Fibroblast of lung (primary cell): Measurements from ENCODE around the gene ENOX1. TPM values are rescaled to one million over a fixed set of nuclear protein-coding genes. Genes with fewer than 3 reads are reported as not detected.

Experiments used
- DNase-seq, 2 donors: peaks; one replicate each; pipeline versions ENCODE4 v3.0.0 to v3.0.0-alpha.2; 2010; ENCODE audit warnings: low read depth in 2 of 2
- H2AFZ ChIP-seq: 2 replicates; pipeline ENCODE4 v1.5.1; 2012; ENCODE audit warnings: low read length, control low read depth, inconsistent platforms
- H3K27ac ChIP-seq: 2 replicates; pipeline ENCODE4 v1.5.1; 2011; ENCODE audit warnings: low read length, control low read depth; ENCODE audit not compliant: insufficient read depth
- H3K27me3 ChIP-seq: 2 replicates; pipeline ENCODE4 v1.5.1; 2011; ENCODE audit warnings: mild to moderate bottlenecking, low read length; ENCODE audit not compliant: control insufficient read depth, insufficient read depth
- H3K36me3 ChIP-seq: 2 replicates; pipeline ENCODE4 v1.5.1; 2011; ENCODE audit warnings: low read length; ENCODE audit not compliant: control insufficient read depth, insufficient read depth
- H3K4me1 ChIP-seq: 2 replicates; pipeline ENCODE4 v1.5.1; 2011; ENCODE audit warnings: low read length; ENCODE audit not compliant: control insufficient read depth, insufficient read depth; ENCODE audit errors: extremely low read depth
- H3K4me2 ChIP-seq: 2 replicates; pipeline ENCODE4 v1.5.1; 2011; ENCODE audit warnings: low read length, control low read depth; ENCODE audit not compliant: insufficient read depth; ENCODE audit errors: extremely low read depth
- H3K4me3 ChIP-seq, 4 experiments: fragments of 200-600 bp in 1 of 4; sonication (generic) in 1 of 4; replicated peaks in 1 of 4; 2 replicates each; pipeline ENCODE4 v1.5.1; 2011 to 2016; ENCODE audit warnings: low read length in 4 of 4, low read depth in 3 of 4, mild to moderate bottlenecking in 3 of 4, control low read depth in 2 of 4, inconsistent platforms in 1 of 4, mixed read lengths in 1 of 4; ENCODE audit not compliant: insufficient read depth in 1 of 4; ENCODE audit errors: control extremely low read depth in 1 of 4
- H3K79me2 ChIP-seq: 2 replicates; pipeline ENCODE4 v1.5.1; 2012; ENCODE audit warnings: mild to moderate bottlenecking, low read length, inconsistent platforms; ENCODE audit not compliant: control insufficient read depth, insufficient read depth
- H3K9ac ChIP-seq: 2 replicates; pipeline ENCODE4 v1.5.1; 2011; ENCODE audit warnings: mild to moderate bottlenecking, low read length, control low read depth; ENCODE audit not compliant: insufficient read depth
- H3K9me3 ChIP-seq: 2 replicates; pipeline ENCODE4 v1.5.1; 2012; ENCODE audit warnings: low read depth, low read length; ENCODE audit not compliant: control insufficient read depth, insufficient read depth
- H4K20me1 ChIP-seq: 2 replicates; pipeline ENCODE4 v1.5.1; 2011; ENCODE audit warnings: low read length; ENCODE audit not compliant: control insufficient read depth, insufficient read depth; ENCODE audit errors: extremely low read depth
- CTCF ChIP-seq, 2 donors: IDR thresholded peaks in 1 of 2; conservative IDR thresholded peaks in 1 of 2; 1 replicate in 1 of 2; 2 replicates in 1 of 2; pipeline ENCODE4 v1.5.1; 2011 to 2012; ENCODE audit warnings: low read length in 2 of 2, control low read depth in 1 of 2, inconsistent platforms in 1 of 2, low read depth in 1 of 2, mild to moderate bottlenecking in 1 of 2
- EZH2 ChIP-seq: IDR thresholded peaks from 2 replicates; pipeline ENCODE4 v1.5.1; 2012; ENCODE audit warnings: low read length, control low read depth, mild to moderate bottlenecking; ENCODE audit errors: missing control alignments
- polyA plus RNA-seq, 2 donors: library from polyadenylated mRNA; depleted of rRNA in 1 of 2; stranded (reverse) in 1 of 2; unstranded in 1 of 2; fragments of >200 nt; gene quantifications; 2 replicates each; pipeline ENCODE4 v1.2.1, GENCODE V29; 2011 to 2012; ENCODE audit warnings: missing spikeins in 1 of 2
- total RNA-seq: library from RNA; depleted of rRNA; stranded (reverse); fragments of >200 nt; gene quantifications from 2 replicates; pipeline ENCODE4 v1.2.1, GENCODE V29; 2014

Gene ENOX1
- total and polyA plus RNA-seq, 2 donors (not counting 1 experiment from before 2014, with no cell fraction given) = 3.5 to 7.6 TPM

- no peaks in the 10 kb centered on the region for H3K36me3 ChIP-seq
- H3K9ac ChIP-seq = no peak overlapping the region
- no peaks in the 10 kb centered on the region for H3K79me2 ChIP-seq
- no peak overlapping the region for H3K27ac ChIP-seq
- no peak overlapping the region for H3K4me3 ChIP-seq
- H3K4me2 ChIP-seq = no peak overlapping the region
- H3K27me3 ChIP-seq = no peaks in the 10 kb centered on the region
- no peak for DNase-seq
- H3K9me3 ChIP-seq = no peaks in the 10 kb centered on the region
- no peak overlapping the region for H2AFZ ChIP-seq
- no peak for TF ChIP-seq CTCF (conservative IDR thresholded peaks at IDR 0.05 in 1 of 2, IDR thresholded peaks at IDR 0.05 in 1 of 2; ENCODE audit: low read depth in 1 of 2, low read length in 2 of 2)
- no peak for TF ChIP-seq EZH2
- H3K4me1 ChIP-seq = no peaks in the 10 kb centered on the region
- no peaks in the 10 kb centered on the region for H4K20me1 ChIP-seq
These were observed 403.1 kb downstream of the ENOX1 start for GRCh38 chr13:43383498-43384165.

GRCh38 chr13:43379738-43380137, 407.0 kb downstream of the ENOX1 start:
- H3K27me3 ChIP-seq = no peaks in the 10 kb centered on the region
- no peak overlapping the region for H3K4me2 ChIP-seq
- H3K9me3 ChIP-seq = no peaks in the 10 kb centered on the region
- H3K79me2 ChIP-seq = no peaks in the 10 kb centered on the region
- no peak overlapping the region for H3K9ac ChIP-seq
- no peak for DNase-seq
- H3K4me3 ChIP-seq = no peak overlapping the region
- H3K4me1 ChIP-seq = no peaks in the 10 kb centered on the region
- no peak overlapping the region for H3K27ac ChIP-seq
- no peaks in the 10 kb centered on the region for H3K36me3 ChIP-seq
- no peak overlapping the region for H2AFZ ChIP-seq
- TF ChIP-seq EZH2 (no peak), CTCF (conservative IDR thresholded peaks at IDR 0.05 in 1 of 2, IDR thresholded peaks at IDR 0.05 in 1 of 2; ENCODE audit: low read depth in 1 of 2, low read length in 2 of 2) (no peak)
- H4K20me1 ChIP-seq = no peaks in the 10 kb centered on the region

- DNase-seq = peak; percentile 6 to 90
- no peak overlapping the region for H3K27ac ChIP-seq
- no peaks in the 10 kb centered on the region for H3K36me3 ChIP-seq
- H2AFZ ChIP-seq = no peak overlapping the region
- H3K9ac ChIP-seq = no peak overlapping the region
- no peaks in the 10 kb centered on the region for H3K4me1 ChIP-seq
- H3K79me2 ChIP-seq = no peaks in the 10 kb centered on the region
- TF ChIP-seq CTCF (conservative IDR thresholded peaks at IDR 0.05 in 1 of 2, IDR thresholded peaks at IDR 0.05 in 1 of 2; ENCODE audit: low read depth in 1 of 2, low read length in 2 of 2) (no peak), EZH2 (no peak)
- H3K4me2 ChIP-seq = no peak overlapping the region
- H3K27me3 ChIP-seq = no peaks in the 10 kb centered on the region
- H3K4me3 ChIP-seq = no peak overlapping the region
- H4K20me1 ChIP-seq = no peaks in the 10 kb centered on the region
- no peaks in the 10 kb centered on the region for H3K9me3 ChIP-seq
These were observed 408.8 kb downstream of the ENOX1 start for GRCh38 chr13:43377973-43378372.
